Fibroblast of peridontal ligament (primary cell): ENCODE data around the gene SRP72.

Experiments used
- DNase-seq: peaks from one replicate; pipeline ENCODE4 v3.0.0-alpha.2; 2010; ENCODE audit errors: extremely low read depth

The SRP72 gene

GRCh38 chr4:56544573-56545131, 77.2 kb downstream of the SRP72 start:
- DNase-seq = peak; percentile 72

GRCh38 chr4:56550642-56551041, 83.2 kb downstream of the SRP72 start:
- no peak for DNase-seq

GRCh38 chr4:56551516-56551915, 84.1 kb downstream of the SRP72 start:
- no peak for DNase-seq

GRCh38 chr4:56552273-56552672, 84.9 kb downstream of the SRP72 start:
- DNase-seq = no peak
